ENCODE results near the gene ASPHD1.
A peak's percentile ranks its signal among the peaks of the same experiment; 100 is the strongest.
"Not testable (repeated sequence)": the region's sequence is repeated elsewhere in the genome, so short reads cannot be mapped to it uniquely, and the experiment has no call there.

The ASPHD1 gene

DNA sequence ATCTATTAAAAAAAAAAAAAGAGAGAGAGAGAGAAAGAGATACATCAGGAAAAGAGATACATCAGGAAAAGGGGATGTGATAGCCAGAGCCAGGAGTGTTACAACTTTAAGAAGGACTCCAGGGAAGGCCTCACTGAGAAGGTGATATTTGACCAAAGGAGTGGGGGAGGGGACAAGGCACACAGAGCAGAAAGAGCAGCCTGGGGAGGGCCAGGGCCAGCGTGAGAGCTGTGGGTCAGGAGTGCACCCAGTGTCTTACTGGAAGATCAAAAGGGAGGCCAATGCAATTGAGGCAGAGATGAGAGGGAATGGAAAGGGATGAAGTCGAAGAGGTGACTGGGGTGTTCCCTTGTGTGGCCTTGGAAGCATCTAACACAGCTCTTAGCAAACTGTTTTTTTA is 7.7 kb downstream of the ASPHD1 start:
- no peak for DNase-seq (ENCODE audit: low read depth)

GRCh38 chr16:29908719-29909220 is 8.5 kb downstream of the ASPHD1 start:
- no peak for DNase-seq (ENCODE audit: low read depth)

DNA sequence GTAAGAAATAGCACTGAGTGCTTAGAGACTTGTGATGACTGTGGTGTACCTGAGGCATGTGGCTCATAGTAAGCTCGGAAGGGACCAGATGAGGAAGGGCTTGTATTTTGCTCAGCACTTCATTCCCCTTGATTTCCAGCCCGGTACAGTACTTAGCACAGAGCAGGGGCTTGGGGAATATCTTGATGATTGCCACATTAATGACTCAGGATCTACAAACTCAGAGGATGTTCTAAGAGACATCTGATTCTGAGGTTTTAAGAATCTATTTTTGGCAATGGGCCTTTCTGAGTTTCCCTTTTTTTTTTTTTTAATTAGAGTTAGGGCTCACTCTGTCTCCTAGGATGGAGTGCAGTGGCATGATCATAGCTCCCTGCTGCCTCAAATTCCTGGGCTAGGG is 9.1 kb downstream of the ASPHD1 start:
- DNase-seq (ENCODE audit: low read depth), result no peak

DNA sequence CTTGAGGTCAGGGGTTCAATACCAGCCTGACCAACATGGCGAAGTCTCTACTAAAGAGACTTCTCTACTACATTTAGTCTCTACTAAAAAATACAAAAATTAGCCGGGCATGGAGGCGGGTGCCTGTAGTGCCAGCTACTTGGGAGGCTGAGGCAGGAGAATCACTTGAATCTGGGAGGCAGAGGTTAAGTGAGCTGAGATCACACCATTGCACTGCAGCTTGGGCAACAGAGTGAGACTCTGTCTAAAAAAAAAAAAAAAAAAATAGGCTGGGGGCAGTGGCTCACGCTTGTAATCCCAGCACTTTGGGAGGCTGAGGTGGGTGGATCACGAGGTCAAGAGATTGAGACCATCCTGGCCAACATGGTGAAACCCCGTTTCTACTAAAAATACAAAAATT is 9.6 kb downstream of the ASPHD1 start:
- not testable (repeated sequence) for DNase-seq (ENCODE audit: low read depth)

GRCh38 chr16:29910819-29911675 is 10.8 kb downstream of the ASPHD1 start:
- no peak for DNase-seq (ENCODE audit: low read depth)

DNA sequence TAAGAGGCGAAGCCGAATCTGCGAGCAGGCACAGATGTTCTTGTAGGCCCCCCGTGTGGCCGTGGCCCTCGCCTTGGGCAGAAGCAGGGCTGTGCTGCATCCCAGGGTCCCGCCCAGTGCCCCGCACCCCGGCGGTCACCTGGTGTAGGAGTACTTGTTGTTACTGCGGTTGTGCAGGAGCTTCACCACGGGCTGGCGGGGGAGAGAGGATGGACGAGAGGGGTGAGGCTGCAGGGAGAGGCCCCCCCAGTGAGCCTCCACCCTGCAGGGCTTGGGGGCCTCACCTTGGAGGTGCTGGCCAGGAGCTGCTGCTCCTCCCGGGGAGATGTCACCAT is 11.4 kb downstream of the ASPHD1 start:
- DNase-seq (ENCODE audit: low read depth), result no peak

DNA sequence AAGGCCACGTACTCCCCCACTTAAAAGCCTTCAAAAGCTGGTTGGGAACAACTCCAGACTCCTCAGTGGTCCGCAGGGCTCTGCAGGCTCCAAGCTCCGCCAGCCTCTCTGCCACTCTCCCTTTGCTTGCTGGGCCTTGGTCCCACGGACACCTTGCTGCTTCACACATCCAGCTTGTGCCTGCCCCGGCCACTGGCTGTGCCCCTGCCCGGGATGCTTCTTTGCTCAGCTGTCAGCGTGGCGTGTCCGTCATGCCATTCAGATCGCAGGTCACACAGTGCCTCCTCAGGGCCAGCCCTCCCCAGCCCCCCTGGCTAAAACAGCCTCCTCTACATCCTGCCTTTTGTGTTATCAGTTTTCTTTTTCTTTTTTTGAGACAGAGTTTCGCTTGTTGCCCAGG is 11.8 kb downstream of the ASPHD1 start:
- DNase-seq (ENCODE audit: low read depth), result no peak

DNA sequence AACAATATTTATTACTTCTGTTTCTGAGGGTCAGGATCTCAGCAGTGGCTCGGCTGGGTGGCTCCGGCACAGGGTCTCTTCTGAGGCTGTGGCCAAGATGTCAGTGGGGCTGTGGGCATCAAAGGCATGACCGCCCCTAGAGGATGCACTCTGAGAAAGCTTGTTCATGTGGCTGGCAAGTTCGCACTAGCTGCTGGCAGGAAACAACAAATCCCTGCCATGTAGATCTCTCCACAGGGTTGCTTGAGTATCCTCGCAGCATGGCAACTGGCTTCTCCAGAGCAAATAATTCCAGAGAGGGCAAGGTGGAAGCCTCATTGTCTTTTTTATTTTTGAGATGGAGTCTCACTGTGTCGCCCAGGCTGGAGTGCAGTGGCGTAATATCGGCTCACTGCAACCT is 13.2 kb downstream of the ASPHD1 start:
- no peak for DNase-seq (ENCODE audit: low read depth)

- no peak for DNase-seq (ENCODE audit: low read depth)
These were observed 15.4 kb downstream of the ASPHD1 start for GRCh38 chr16:29915590-29916247.

DNA sequence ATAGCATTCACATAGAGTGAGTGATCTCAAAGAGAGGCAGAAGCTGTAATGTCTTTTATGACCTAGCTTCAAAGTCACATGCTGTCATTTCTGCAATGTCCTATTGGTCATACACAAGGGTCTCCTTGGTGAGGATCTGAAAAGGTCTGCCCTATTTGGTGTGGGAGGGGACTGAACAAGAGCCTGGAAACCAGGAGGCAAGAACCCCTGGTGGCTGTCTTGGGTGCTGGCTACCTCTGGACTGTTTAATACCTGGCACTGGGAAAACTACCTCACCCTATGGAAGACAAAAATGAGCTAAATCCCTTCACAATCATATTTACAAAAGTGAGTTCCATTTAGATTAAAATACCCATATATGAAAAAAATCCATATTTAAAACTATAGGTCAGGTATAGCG is 16.7 kb downstream of the ASPHD1 start:
- no peak for DNase-seq (ENCODE audit: low read depth)

GRCh38 chr16:29920288-29921033 is 20.2 kb downstream of the ASPHD1 start:
- DNase-seq (ENCODE audit: low read depth), result no peak

DNA sequence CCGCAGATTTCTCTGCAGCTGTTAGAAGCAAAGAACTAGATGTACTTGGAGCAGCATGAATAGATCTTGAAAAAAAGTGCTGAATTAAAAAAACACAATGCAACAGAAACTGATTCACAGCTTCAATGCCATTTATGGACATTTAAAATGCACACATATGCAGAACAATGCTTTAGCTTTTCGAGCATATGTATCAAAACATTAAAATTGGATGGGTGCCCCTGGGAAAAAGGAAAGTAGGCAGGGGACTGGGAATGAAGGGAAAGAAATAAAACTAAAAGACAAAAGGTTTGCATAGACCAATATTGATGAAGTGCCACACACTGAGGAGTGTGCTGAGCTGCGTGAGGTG is 20.7 kb downstream of the ASPHD1 start:
- no peak for DNase-seq (ENCODE audit: low read depth)

DNA sequence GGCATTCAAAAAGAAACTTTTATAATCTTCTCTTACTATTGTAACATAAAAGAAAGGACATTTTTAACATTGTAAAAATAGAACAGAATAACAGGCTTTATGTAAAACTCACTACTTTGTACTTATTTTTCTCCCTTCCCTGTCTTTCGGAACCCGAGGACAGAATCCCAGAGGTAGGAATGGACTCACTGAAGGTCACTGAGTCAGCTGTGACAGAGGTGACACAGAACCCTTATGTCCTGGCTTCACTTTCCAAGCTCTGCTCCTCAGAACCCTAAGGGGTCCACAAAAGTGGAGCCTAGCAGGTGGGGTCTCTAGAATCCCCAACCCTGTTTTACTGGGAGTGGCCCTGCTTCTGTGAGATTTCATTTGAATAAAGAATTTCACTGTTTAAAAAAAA is 22.0 kb downstream of the ASPHD1 start:
- DNase-seq (ENCODE audit: low read depth), result no peak

- no peak for DNase-seq (ENCODE audit: low read depth)
These were observed 22.8 kb downstream of the ASPHD1 start for GRCh38 chr16:29922986-29923501.

DNA sequence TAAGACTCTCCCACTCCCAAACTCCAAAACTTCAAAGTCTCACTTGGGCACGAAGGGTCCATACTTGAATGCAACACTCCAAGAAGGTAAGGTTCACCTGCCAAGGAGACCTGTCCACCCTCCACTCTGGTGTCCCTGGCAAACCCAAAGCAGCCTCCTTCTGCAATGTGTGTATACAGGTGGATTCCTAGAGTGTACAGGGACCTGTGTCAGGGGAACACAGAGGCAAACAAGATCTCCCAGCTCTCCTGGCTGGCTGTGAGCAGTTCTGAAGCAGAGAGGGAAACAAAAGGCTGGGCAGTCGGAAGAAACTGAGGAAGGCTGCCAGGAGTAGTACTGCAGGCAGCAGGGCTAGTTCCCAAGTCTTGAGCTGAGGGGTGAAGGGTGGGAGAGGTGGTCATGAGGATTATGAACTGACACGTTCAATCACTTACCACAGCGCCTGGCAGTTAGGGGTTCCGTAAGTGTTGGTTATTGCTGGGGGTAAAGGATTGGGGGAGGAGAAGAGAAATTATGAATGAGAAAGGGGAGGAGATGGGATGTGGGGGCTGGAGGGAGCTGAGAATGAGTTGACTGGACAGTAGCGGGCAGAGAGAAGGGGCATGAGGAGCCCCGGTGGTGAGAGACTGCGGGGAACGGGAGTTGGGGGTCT is 24.9 kb downstream of the ASPHD1 start:
- DNase-seq (ENCODE audit: low read depth), result no peak

- DNase-seq (ENCODE audit: low read depth), result peak; percentile 83
These were observed 25.8 kb downstream of the ASPHD1 start, which contains the start of gene KCTD13 for GRCh38 chr16:29925781-29926710. TSS of gene KCTD13 (minus strand) at chr16:29926226. CDS start at chr16:29926033, 193 bp downstream.

DNA sequence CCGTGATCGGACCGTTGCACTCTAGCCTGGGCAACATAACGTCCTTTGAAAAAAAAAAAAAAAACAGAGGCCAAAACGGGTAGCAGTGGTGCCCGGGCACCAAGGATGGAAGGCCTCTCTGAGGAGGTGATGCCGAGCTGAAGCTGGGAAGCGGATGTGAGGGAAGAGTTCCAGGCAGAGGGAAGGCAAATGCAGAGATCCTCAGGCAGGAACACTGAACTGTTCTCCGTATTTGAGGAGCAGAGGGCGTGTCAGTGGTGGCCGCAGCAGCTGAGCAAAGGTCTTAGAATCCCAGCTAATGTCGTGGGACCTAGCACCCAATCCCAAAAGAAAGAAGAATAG is 26.4 kb downstream of the ASPHD1 start:
- no peak for DNase-seq (ENCODE audit: low read depth)

- no peak for DNase-seq (ENCODE audit: low read depth)
These were observed 27.0 kb downstream of the ASPHD1 start for GRCh38 chr16:29927070-29927905.

DNA sequence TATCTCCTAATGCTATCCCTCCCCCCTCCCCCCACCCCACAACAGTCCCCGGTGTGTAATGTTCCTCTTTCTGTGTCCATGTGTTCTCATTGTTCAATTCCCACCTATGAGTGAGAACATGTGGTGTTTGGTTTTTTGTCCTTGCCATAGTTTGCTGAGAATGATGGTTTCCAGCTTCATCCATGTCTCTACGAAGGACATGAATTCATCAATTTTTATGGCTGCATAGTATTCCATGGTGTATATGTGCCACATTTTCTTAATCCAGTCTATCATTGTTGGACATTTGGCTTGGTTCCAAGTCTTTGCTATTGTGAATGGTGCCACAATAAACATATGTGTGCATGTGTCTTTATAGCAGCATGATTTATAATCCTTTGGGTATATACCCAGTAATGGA is 31.5 kb downstream of the ASPHD1 start:
- DNase-seq (ENCODE audit: low read depth), result not testable (repeated sequence)

GRCh38 chr16:29940656-29941055 is 40.4 kb downstream of the ASPHD1 start:
- no peak for DNase-seq (ENCODE audit: low read depth)
